Measurements from ENCODE around the gene AK2. TPM values are rescaled to one million over a fixed set of nuclear protein-coding genes. Genes with fewer than 3 reads are reported as not detected.

Gene AK2
- total RNA-seq, 1 experiment from 2014 or later: 213 TPM

- H3K4me3 ChIP-seq (ENCODE audit: low read length): no peak overlapping the region
- no peak overlapping the region for H3K4me2 ChIP-seq (ENCODE audit: low read length)
- DNase-seq (no peak), ATAC-seq (no peak)
- H3K9me3 ChIP-seq (ENCODE audit: low read length): no peaks in the 10 kb centered on the region
- intact Hi-C loops (cut with micrococcal nuclease): no loop called here
- 0 out of 2 replicates have a peak, but pooled peaks cover 4% of the 10 kb centered on the region for H3K9me2 ChIP-seq (replicated peaks; ENCODE audit: low read length)
- no peaks in the 10 kb centered on the region for H4K20me1 ChIP-seq (ENCODE audit: low read length)
- ChIA-PET CTCF (no interaction called here), POLR2A (ENCODE audit: unreplicated experiment) (no interaction called here)
- no peak for TF ChIP-seq CTCF (conservative IDR thresholded peaks at IDR 0.05; ENCODE audit: low read depth, low read length)
- no peak for TF ChIP-seq EZH2phosphoT487 (IDR thresholded peaks at IDR 0.05; ENCODE audit: borderline replicate concordance, low read length)
- TF ChIP-seq EZH2 (IDR thresholded peaks at IDR 0.05; ENCODE audit: low read length, unreplicated experiment): no peak
- H3K27me3 ChIP-seq (ENCODE audit: low read length): no peaks in the 10 kb centered on the region
- no TSS peak for BruUV-seq (replicated peaks)
- no peaks in the 10 kb centered on the region for H3K79me2 ChIP-seq (ENCODE audit: low read length)
- no peaks in the 10 kb centered on the region for H3K36me3 ChIP-seq (ENCODE audit: low read depth, low read length)
- peaks cover 3% of the 10 kb centered on the region for H3K4me1 ChIP-seq (ENCODE audit: insufficient read depth, low read length)
- no peak overlapping the region for H3K27ac ChIP-seq (ENCODE audit: low read length)
- no peaks in the 10 kb centered on the region for H3F3A ChIP-seq (ENCODE audit: low read length, unreplicated experiment)
- no peak overlapping the region for H3K9ac ChIP-seq (ENCODE audit: low read length)
- no peak overlapping the region for H2AFZ ChIP-seq (ENCODE audit: low read length)
Observed at GRCh38 chr1:33042831-33043230, 6.1 kb upstream of the AK2 start.

- ATAC-seq (no peak), DNase-seq (no peak)
- H3K9ac ChIP-seq (ENCODE audit: low read length): no peak overlapping the region
- intact Hi-C loops (cut with micrococcal nuclease): no loop called here
- H4K20me1 ChIP-seq (ENCODE audit: low read length): no peaks in the 10 kb centered on the region
- ChIA-PET CTCF (no interaction called here), POLR2A (ENCODE audit: unreplicated experiment) (no interaction called here)
- no peak overlapping the region for H3K4me3 ChIP-seq (ENCODE audit: low read length)
- no peak overlapping the region for H3K27ac ChIP-seq (ENCODE audit: low read length)
- BruUV-seq (replicated peaks): no TSS peak
- H3F3A ChIP-seq (ENCODE audit: low read length, unreplicated experiment): no peaks in the 10 kb centered on the region
- H3K79me2 ChIP-seq (ENCODE audit: low read length): peaks cover 7% of the 10 kb centered on the region
- no peaks in the 10 kb centered on the region for H3K9me3 ChIP-seq (ENCODE audit: low read length)
- H3K4me1 ChIP-seq (ENCODE audit: insufficient read depth, low read length): no peaks in the 10 kb centered on the region; the same call in 1 of the 2 replicates
- H3K9me2 ChIP-seq (replicated peaks; ENCODE audit: low read length): 0 out of 2 replicates have a peak, but pooled peaks cover 4% of the 10 kb centered on the region
- no peak overlapping the region for H3K4me2 ChIP-seq (ENCODE audit: low read length)
- H2AFZ ChIP-seq (ENCODE audit: low read length): no peak overlapping the region
- TF ChIP-seq CTCF (conservative IDR thresholded peaks at IDR 0.05; ENCODE audit: low read depth, low read length): no peak
- TF ChIP-seq EZH2phosphoT487 (IDR thresholded peaks at IDR 0.05; ENCODE audit: borderline replicate concordance, low read length): no peak
- TF ChIP-seq EZH2 (IDR thresholded peaks at IDR 0.05; ENCODE audit: low read length, unreplicated experiment): no peak
- no peaks in the 10 kb centered on the region for H3K27me3 ChIP-seq (ENCODE audit: low read length)
- no peaks in the 10 kb centered on the region for H3K36me3 ChIP-seq (ENCODE audit: low read depth, low read length)
Observed at GRCh38 chr1:33041026-33041425, 4.3 kb upstream of the AK2 start.

- H3K79me2 ChIP-seq (ENCODE audit: low read length): peaks cover 18% of the 10 kb centered on the region
- no peak overlapping the region for H3K4me2 ChIP-seq (ENCODE audit: low read length)
- H4K20me1 ChIP-seq (ENCODE audit: low read length): peaks cover 8% of the 10 kb centered on the region
- POLR2A ChIA-PET (ENCODE audit: unreplicated experiment): no interaction called here
- CTCF ChIA-PET: no interaction called here
- H3K9me3 ChIP-seq (ENCODE audit: low read length): no peaks in the 10 kb centered on the region
- no peak overlapping the region for H3K4me3 ChIP-seq (ENCODE audit: low read length)
- 0 out of 2 replicates have a peak, but pooled peaks cover 4% of the 10 kb centered on the region for H3K9me2 ChIP-seq (replicated peaks; ENCODE audit: low read length)
- H2AFZ ChIP-seq (ENCODE audit: low read length): no peak overlapping the region
- BruUV-seq (replicated peaks): no TSS peak
- TF ChIP-seq EZH2phosphoT487 (IDR thresholded peaks at IDR 0.05; ENCODE audit: borderline replicate concordance, low read length) (no peak), CTCF (conservative IDR thresholded peaks at IDR 0.05; ENCODE audit: low read depth, low read length) (no peak), EZH2 (IDR thresholded peaks at IDR 0.05; ENCODE audit: low read length, unreplicated experiment) (no peak)
- ATAC-seq (no peak), DNase-seq (no peak)
- intact Hi-C loops (cut with micrococcal nuclease): no loop called here
- no peaks in the 10 kb centered on the region for H3F3A ChIP-seq (ENCODE audit: low read length, unreplicated experiment)
- peaks cover 9% of the 10 kb centered on the region for H3K4me1 ChIP-seq (ENCODE audit: insufficient read depth, low read length)
- H3K27me3 ChIP-seq (ENCODE audit: low read length): no peaks in the 10 kb centered on the region
- H3K36me3 ChIP-seq (ENCODE audit: low read depth, low read length): 0 out of 2 replicates have a peak, but pooled peaks cover 3% of the 10 kb centered on the region
- no peak overlapping the region for H3K9ac ChIP-seq (ENCODE audit: low read length)
- no peak overlapping the region for H3K27ac ChIP-seq (ENCODE audit: low read length)
Observed at GRCh38 chr1:33039840-33040239, 3.2 kb upstream of the AK2 start.

Measured in PC-3 (cell line).